Testis (tissue), 3 donors: ENCODE results near the gene FCER1G. TPM values are rescaled to one million over a fixed set of nuclear protein-coding genes. Genes with fewer than 3 reads are reported as not detected.

ENCODE experiments used
- DNase-seq: peaks from one replicate; pipeline ENCODE4 v3.0.0-alpha.2; 2019
- H3K27ac ChIP-seq, 2 donors: fragments of 200-600 bp; sonication (generic); one replicate each; pipeline ENCODE4 v1.5.1; 2019
- H3K27me3 ChIP-seq: fragments of 200-600 bp; sonication (generic); one replicate; pipeline ENCODE4 v1.5.1; 2019
- H3K36me3 ChIP-seq: fragments of 200-600 bp; sonication (generic); one replicate; pipeline ENCODE4 v1.5.1; 2017; ENCODE audit warnings: low read depth; ENCODE audit errors: missing control alignments
- H3K4me1 ChIP-seq: fragments of 200-600 bp; sonication (generic); one replicate; pipeline ENCODE4 v1.5.1; 2019
- H3K4me3 ChIP-seq, 2 donors: fragments of 200-600 bp; sonication (generic); one replicate each; pipeline ENCODE4 v1.5.1; 2017 to 2019
- H3K9me3 ChIP-seq: fragments of 200-600 bp; sonication (generic); one replicate; pipeline ENCODE4 v1.5.1; 2017
- POLR2A ChIP-seq: fragments of 450-650 bp; IDR thresholded peaks from one replicate; pipeline ENCODE4 v1.6.1; 2017; ENCODE audit warnings: antibody characterized with exemption, mild to moderate bottlenecking, moderate library complexity
- WGBS, 2 donors: methylation state at CpG; one replicate each; pipeline ENCODE4 v1.1.5; 2018; 5-methylcytosine and 5-hydroxymethylcytosine counted together
- intact Hi-C: fragments of 100-400 bp; cut with DNase I; formaldehyde crosslinking; loops from one replicate; pipeline ENCODE4 v1.15.1; 2023; ENCODE audit warnings: low total_unique reads
- polyA plus RNA-seq: library from polyadenylated mRNA; stranded (reverse); fragments of 350-450 nt; fragmentation: Illumina TruSeq; extraction: RNeasy Lipid Tissue Mini Kit (QIAGEN cat#74804); gene quantifications from one replicate; pipeline ENCODE4 v1.2.3, GENCODE V29; 2014; ENCODE audit warnings: low read depth, low replicate concordance; ENCODE audit not compliant: insufficient read depth
- total RNA-seq, 2 donors: library from RNA; depleted of rRNA; stranded (reverse); fragments of >200 nt; gene quantifications; one replicate each; pipeline ENCODE4 v1.2.3, GENCODE V29; 2016
- TF ChIP-seq, protein P1 (sequence below), 3 experiments: fragments of 450-650 bp in 2 of 3; fragments of 200-600 bp in 1 of 3; sonication (generic) in 1 of 3; IDR thresholded peaks; one replicate each; pipeline ENCODE4 v1.5.1; 2016 to 2019; ENCODE audit warnings: antibody characterized with exemption in 3 of 3, mild to moderate bottlenecking in 2 of 3, moderate library complexity in 1 of 3

The FCER1G gene
- total and polyA plus RNA-seq, 3 donors from 2014 or later, result 2.1 to 60.9 (median 13.3) TPM

DNA sequence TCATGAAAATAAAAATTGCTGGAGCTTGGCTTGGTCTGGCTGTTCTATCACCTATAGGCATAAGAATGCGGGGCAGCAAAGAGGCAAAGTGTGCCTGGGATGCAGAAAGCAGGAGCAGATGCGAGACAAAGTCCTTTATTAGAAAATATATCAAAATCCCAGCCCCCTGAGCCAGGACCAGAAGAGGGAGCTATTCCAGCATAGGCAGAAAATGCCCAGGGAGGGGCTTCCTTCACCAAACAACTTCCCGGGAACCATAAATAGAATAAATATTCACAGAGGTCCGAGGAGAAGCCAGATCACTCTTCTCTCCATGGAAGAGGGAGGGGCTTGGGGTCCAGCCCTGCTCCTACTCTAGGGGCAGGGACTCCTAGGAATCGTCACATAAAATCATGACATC, 43.9 kb upstream of the FCER1G start:
- DNase-seq, result no peak
- TF ChIP-seq, protein P1, sequence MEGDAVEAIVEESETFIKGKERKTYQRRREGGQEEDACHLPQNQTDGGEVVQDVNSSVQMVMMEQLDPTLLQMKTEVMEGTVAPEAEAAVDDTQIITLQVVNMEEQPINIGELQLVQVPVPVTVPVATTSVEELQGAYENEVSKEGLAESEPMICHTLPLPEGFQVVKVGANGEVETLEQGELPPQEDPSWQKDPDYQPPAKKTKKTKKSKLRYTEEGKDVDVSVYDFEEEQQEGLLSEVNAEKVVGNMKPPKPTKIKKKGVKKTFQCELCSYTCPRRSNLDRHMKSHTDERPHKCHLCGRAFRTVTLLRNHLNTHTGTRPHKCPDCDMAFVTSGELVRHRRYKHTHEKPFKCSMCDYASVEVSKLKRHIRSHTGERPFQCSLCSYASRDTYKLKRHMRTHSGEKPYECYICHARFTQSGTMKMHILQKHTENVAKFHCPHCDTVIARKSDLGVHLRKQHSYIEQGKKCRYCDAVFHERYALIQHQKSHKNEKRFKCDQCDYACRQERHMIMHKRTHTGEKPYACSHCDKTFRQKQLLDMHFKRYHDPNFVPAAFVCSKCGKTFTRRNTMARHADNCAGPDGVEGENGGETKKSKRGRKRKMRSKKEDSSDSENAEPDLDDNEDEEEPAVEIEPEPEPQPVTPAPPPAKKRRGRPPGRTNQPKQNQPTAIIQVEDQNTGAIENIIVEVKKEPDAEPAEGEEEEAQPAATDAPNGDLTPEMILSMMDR (IDR thresholded peaks at IDR 0.05), result no peak
- no peak for TF ChIP-seq POLR2A
- intact Hi-C loops, result no loop called here
- no peaks in the 10 kb centered on the region for H3K9me3 ChIP-seq
- no peaks in the 10 kb centered on the region for H3K27me3 ChIP-seq
- no peaks in the 10 kb centered on the region for H3K36me3 ChIP-seq
- no peak overlapping the region for H3K27ac ChIP-seq
- no peak overlapping the region for H3K4me3 ChIP-seq
- WGBS, 2 donors, result 61 to 79% methylated on average over 5 of the region's 5 CpGs
- H3K4me1 ChIP-seq, result peaks cover 17% of the 10 kb centered on the region

DNA sequence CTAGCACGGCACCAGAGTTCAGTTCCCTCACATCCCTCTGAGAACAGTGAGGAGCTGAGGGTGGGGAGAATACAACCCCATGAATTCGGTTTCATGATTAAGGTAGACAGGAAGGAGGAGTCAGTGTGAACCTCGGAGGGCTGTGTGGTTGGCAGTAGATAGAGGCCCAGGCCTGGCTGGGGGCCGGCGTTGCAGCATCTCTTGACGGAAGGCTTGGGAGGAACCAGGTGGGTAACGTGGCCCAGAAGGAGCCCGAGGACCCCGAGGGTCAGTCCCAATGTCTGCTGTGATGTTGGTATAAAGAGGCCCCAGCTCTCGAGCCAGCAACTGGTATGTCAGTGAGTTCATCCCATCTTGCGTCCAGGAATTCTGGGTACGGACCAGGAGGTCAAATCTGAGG, 43.4 kb upstream of the FCER1G start:
- TF ChIP-seq, protein P1 (IDR thresholded peaks at IDR 0.05), result no peak
- no peak for TF ChIP-seq POLR2A
- no peaks in the 10 kb centered on the region for H3K36me3 ChIP-seq
- no peaks in the 10 kb centered on the region for H3K9me3 ChIP-seq
- H3K27me3 ChIP-seq, result no peaks in the 10 kb centered on the region
- H3K4me1 ChIP-seq, result peaks cover 22% of the 10 kb centered on the region
- H3K4me3 ChIP-seq, result no peak overlapping the region
- intact Hi-C loops, result no loop called here
- no peak overlapping the region for H3K27ac ChIP-seq
- 79 to 80% methylated on average over 7 to 12 of the region's 12 CpGs for WGBS, 2 donors
- DNase-seq, result no peak

DNA sequence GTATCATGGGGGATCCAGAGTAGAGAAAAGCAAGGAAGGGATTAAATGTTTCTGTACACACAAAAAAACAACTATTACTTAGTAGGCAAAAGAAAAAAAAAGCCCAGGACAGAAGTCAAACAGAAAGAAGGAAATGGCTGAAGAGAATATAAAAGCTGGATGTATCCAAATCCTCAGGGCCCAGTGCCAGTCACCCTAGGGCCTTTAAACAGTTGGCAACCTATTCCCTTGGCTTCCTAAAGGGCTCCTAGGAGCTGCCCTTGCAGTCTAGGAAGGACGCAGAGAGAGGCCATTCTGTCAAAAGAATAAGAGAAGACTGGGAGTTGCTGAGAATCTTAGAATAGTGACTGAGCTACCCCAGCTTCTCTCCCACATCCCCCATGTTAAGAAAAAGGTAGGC, 42.7 kb upstream of the FCER1G start:
- no peak for DNase-seq
- intact Hi-C loops, result no loop called here
- H3K4me3 ChIP-seq, result no peak overlapping the region
- H3K9me3 ChIP-seq, result no peaks in the 10 kb centered on the region
- no peak overlapping the region for H3K27ac ChIP-seq
- no peaks in the 10 kb centered on the region for H3K27me3 ChIP-seq
- H3K4me1 ChIP-seq, result peaks cover 19% of the 10 kb centered on the region
- H3K36me3 ChIP-seq, result no peaks in the 10 kb centered on the region
- TF ChIP-seq, protein P1 (IDR thresholded peaks at IDR 0.05), result no peak
- no peak for TF ChIP-seq POLR2A
- 65 to 88% methylated on average over 1 of the region's 1 CpG for WGBS, 2 donors

DNA sequence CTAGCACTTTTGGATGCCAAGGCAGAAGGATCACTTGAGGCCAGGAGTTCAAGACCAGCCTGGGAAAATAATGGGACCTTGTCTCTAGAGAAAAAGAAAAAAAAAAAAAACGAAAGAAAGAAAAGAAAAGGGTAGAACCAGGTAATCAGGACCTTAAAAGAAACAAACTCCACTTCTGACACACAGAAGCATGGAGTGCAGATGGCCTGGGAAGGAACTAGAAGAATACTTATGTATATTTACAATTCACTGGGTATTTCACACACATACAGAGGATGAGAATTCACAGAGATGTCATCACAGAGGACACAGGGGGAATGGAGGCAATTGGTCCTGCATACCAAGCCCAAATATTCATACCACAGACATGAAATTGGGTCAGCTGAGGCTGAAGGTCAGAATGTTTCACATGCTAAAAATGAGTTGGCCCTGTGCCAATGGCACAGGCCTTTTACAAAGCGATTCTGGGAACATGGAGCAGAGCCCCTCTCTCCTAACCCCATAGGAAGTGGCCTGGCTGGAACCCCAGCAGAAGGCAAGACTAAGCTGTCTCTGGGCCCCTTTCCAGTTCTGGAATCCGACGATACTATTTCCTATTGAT, 42.2 kb upstream of the FCER1G start:
- no peaks in the 10 kb centered on the region for H3K27me3 ChIP-seq
- WGBS, 2 donors, result 51 to 53% methylated on average over 4 of the region's 4 CpGs
- H3K36me3 ChIP-seq, result no peaks in the 10 kb centered on the region
- no peak overlapping the region for H3K4me3 ChIP-seq
- intact Hi-C loops, result no loop called here
- DNase-seq, result no peak
- no peak overlapping the region for H3K27ac ChIP-seq
- TF ChIP-seq, protein P1 (IDR thresholded peaks at IDR 0.05), result no peak
- no peak for TF ChIP-seq POLR2A
- no peaks in the 10 kb centered on the region for H3K9me3 ChIP-seq
- peaks cover 19% of the 10 kb centered on the region for H3K4me1 ChIP-seq

DNA sequence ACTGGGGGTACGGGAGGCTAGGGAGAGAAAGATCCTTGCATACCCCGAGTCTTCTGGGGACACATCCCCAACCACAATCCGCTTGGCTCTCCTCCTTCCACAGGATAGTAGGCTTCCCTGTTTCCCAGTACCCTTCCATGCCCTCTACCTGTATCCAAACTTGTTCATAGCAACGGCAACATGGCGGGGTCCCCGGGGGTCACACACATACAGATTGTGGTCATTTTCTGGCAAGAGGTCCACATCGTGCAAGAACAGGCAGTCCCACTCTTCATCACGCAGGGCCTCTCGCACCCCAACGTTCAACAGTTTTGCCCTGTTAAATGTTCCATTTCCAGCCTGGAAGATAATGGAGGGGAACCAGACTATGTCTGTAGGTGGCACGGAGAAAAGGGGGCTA, 41.4 kb upstream of the FCER1G start:
- Histone ChIP-seq H3K9me3 (no peaks in the 10 kb centered on the region), H3K27ac (no peak overlapping the region), H3K4me1 (peaks cover 19% of the 10 kb centered on the region), H3K36me3 (no peaks in the 10 kb centered on the region), H3K4me3 (no peak overlapping the region), H3K27me3 (no peaks in the 10 kb centered on the region)
- intact Hi-C loops, result no loop called here
- TF ChIP-seq, protein P1 (IDR thresholded peaks at IDR 0.05), result no peak
- TF ChIP-seq POLR2A, result no peak
- DNase-seq, result no peak
- 94 to 95% methylated on average over 11 of the region's 11 CpGs for WGBS, 2 donors
